HG02884 (cell line): ENCODE results near the gene GRB7.

Source experiments
- ATAC-seq: cut with Tn5 transposase; IDR thresholded peaks from one replicate; pipeline ENCODE4 v1.9.1; 2021; ENCODE audit warnings: mild to moderate bottlenecking, moderate library complexity; ENCODE audit not compliant: unreplicated experiment

GRB7 gene

GRCh38 chr17:39765766-39766165 is 28.0 kb downstream of the GRB7 start:
- ATAC-seq: no peak

- no peak for ATAC-seq
Observed at GRCh38 chr17:39767147-39767546, 29.4 kb downstream of the GRB7 start.

DNA sequence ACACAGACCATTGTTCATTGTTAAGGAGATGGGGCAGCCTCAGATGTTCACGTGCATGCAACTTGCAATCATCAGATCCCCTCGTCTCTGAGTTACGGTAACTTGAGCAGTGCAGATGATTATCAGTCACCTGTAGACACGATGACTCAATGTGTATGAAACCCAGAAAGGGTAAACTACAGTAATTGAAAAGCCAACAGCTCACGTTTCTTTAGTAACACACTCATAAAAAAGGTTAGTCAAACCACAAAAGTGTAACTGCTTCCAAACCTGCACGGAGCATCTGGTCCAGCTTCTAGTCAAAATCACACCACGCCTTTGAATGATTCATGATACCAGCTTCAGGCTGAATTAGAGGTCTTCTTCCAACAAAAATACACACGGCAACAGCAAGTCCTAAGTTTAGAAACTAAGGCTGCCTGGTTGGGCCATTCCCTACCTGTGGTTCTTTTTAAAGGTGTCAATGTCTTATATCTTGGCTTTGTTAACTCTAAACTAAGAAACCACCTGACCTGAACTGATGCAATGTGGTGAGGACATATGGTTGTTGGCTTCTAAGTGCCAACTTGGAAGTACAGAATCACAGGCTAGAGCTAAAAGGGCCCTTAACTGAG is 32.3 kb downstream of the GRB7 start:
- peak; percentile 61 for ATAC-seq

GRCh38 chr17:39772415-39772814 is 34.7 kb downstream of the GRB7 start:
- no peak for ATAC-seq

DNA sequence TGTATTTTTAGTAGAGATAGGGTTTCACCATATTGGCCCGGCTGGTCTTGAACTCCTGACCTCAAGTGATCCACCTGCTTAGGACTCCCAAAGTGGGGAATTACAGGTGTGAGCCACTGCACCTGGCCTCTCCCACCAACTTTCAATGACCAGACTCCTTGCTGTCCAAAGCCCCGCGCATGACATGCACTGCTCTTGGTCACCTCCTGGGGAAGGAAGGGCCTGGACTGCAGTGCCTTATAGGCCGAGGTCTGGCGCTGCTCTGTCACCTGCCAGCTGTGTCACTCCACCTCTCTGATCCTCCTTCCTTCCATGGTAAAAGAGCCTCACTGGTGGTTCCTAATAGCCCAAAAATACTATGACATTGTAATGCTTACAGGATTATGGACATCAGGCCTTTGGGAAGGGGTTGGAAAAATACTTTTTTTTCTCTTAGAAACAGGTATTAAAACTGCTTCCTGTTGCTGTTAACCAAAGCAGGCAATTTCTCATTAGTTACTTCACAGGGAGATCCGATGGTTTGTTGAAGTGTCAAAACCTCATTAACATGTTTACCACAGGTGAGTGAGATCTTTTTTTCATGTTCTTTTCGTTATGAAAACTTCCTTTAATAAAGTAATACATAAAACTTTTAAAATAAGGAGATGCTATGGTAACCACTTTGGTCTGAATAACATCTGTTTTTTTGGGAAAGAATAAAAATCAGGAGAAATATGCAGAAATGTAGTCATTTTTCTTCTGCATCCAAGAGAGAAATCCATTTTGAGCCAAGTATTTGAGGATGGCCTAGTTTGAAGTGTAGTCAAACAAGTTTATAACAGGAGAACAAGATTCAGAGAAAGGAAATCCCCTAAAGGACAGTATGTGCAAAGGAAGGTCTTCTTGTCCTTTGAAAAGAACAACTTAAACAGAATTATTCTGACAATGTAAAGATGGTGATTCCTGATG is 35.5 kb downstream of the GRB7 start:
- ATAC-seq: no peak

DNA sequence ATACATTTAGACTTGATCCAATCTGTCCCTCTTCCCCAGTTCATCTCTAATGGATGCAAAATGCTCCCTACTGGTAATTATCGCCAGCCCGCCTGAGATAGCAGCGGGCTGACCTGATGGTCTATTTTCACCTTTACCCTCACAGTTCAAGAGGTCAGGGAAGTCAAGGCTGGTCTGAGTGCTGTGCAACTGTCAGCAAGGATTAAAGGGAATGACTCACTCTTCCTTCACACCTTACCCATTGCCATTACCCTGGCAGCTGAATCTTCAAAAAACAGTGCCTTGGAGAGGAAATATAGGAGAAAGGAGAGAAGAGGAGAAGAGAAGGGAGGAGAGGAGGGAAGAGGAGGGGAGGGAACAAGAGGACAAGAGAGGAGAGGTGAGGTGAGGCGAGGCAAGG is 36.3 kb downstream of the GRB7 start:
- ATAC-seq: no peak

- no peak for ATAC-seq
Observed at GRCh38 chr17:39775031-39775430, 37.3 kb downstream of the GRB7 start.

- no peak for ATAC-seq
Observed at GRCh38 chr17:39776252-39776651, 38.5 kb downstream of the GRB7 start.

DNA sequence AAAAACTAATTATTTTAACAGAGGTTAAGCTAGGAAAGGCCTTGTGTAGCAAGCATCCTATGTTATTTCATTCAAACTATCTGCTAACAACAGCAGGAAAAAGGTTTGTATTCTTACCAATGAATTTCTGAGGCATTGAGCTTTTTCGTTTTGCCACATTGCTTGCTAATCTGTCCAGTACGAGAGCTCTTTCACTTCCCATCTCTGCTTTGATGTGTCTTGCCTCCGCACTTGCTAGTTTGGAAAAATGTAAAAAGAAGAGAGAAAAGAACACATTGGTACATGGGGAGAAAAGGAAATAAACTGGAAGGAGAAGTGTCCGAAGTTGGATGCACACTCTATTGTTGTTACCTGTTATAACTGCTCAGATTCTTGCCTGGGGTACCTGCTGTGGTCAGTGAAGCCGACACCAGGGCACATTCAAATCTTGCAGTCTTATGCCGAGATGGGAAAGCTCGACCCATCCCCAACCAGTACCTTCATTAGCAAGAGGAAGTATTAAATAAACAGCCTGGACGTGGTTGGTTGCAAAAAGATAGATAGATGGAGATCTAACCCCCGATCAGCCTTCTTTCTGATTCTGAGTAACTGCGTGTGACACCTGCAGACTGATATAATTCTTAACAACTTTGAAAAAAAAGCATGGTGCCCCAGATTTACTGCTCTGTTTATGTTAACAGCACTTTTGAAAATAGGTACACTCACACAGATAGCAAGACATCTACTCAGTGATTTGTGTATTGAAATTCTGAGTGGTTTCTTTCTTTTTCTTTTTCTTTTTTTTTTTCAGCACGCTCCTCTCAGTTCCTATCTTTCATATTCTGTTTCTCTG is 40.0 kb downstream of the GRB7 start:
- no peak for ATAC-seq

- ATAC-seq: no peak
Observed at GRCh38 chr17:39781031-39781860, 43.5 kb downstream of the GRB7 start.

GRCh38 chr17:39781861-39782213 is 44.1 kb downstream of the GRB7 start:
- no peak for ATAC-seq

GRCh38 chr17:39782481-39782880 is 44.7 kb downstream of the GRB7 start:
- no peak for ATAC-seq

DNA sequence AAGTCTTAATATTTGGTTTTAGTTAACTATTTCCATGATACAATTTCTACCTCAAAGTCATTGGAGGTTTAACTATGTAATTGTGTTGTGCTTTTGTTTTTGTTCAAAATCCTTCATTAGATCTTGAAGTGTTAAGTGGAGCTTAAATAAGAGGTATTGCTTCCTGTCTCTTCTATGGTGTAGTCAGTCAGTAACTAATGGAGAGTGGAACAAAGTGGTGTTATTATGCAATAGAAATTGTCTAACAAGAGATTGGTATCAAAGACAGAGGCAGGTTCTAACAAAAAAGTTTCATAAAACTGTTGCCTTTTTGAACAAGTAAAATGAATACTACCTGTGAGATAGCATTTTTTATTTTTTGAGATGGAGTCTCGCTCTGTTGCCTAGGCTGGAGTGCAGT is 45.2 kb downstream of the GRB7 start:
- ATAC-seq: no peak

- no peak for ATAC-seq
Observed at GRCh38 chr17:39787041-39787440, 49.3 kb downstream of the GRB7 start.

DNA sequence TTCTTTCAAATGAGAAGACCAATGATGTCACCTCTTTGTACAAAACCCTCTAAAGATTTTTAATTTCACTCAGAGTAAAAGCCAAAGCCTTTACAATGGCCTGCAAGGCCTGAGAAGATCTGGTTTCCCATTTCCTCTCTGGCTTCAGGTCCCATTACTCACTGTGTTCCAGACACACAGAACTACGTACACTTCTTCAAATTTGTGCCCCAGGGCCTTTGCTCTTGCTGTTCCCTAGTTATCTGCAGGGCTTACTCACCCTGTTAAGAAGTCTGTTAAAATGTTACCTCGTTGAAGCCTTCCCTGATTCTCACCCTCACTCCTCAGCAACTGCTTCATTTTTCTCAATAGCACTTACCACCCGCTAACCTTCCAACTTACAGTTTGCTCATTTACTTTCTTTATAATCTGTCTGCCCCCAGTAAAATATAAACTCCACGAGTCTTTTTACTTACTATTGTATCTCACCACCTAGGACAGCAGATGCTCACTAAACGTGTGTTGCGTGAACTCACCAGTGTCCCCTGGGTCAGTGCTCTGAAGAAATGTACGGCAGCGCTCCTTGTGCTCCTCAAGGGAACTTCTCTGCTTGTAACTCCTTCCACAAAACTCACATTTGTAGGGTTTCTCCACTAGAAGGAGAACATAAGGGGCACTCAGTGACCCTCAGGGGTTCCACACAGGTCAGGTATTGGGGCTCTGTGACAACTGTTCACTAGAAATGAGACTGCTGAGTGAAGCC is 50.2 kb downstream of the GRB7 start:
- ATAC-seq: no peak

DNA sequence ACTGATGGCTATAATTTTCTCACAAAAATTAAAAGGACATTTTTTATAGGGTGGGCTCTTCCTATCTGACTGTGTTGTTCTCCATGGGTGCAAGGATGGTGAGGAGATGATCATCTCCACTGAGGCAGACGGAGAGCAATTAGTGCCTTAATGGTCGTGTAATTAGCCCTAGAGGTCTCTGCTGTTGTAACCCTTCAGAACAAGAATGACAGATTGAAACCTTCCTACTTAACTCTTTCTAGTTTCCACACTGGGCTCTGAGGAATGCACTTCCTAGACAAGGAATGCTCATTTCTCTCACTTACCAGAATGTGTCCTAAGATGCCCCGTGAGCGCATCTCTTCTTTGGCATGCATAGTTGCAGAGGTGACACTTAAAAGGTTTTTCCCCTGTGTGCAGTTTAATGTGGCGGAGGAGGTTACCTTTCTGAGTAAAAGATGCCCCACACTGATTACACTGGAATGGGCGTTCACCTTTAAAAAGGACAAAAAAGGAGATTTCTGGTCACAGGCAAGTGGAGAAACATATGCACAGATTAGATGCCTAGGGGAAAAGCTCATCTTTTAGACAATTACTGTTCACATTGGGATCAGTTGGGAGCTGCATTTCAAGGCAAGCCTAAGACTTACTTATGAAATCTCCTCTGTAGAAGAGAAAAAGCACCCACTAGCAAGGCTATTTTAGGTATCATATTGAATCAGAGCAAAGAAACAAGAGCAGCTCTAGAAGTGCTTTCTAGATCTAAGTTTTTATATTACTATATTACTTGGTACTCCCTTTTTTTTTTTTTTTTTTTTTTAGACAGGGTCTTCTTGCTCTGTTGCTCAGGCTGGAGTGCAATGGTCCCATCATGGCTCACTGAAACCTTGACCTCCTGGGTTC is 53.6 kb downstream of the GRB7 start:
- ATAC-seq: no peak

- no peak for ATAC-seq
Observed at GRCh38 chr17:39792526-39793221, 54.9 kb downstream of the GRB7 start.

DNA sequence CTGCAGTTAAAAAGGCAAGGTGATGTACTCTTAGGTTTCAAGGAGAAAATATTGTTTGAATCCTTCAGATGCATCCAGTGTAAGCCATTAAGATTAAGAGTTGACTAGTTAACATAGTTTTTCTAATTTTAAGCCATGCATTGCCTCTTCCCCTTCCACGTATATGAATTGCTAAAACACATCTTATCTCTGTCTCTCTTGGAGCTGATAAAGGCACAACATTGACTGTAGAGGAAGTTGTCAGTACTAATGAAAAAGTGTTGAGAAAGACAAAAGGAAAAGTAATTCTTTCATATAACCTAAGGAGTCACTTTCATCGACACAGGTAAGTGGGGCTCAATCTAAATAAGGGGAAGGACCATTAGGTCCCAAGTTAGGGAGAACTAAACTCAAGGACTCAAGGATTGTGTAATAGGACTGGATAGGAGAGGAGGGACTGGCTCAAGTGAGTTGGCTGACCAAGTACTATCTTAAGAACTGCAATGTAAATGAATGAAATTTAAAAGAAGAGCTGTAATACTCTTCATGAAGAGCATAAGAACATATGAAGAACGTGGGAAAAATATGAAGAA is 55.6 kb downstream of the GRB7 start:
- no peak for ATAC-seq
